Psoas muscle (tissue), 8 donors: ENCODE measurements around the gene CDC37L1. TPM values are rescaled to one million over a fixed set of nuclear protein-coding genes. Genes with fewer than 3 reads are reported as not detected.

Experiments
- ATAC-seq, 4 donors: fragments of 200-7000 bp; cut with Tn5 transposase; one replicate each; pipeline ENCODE4 v1.9.1; 2020; ENCODE audit warnings: moderate library complexity in 3 of 4, mild to moderate bottlenecking in 2 of 4
- DNase-seq, 2 donors: peaks; one replicate each; pipeline ENCODE4 v3.0.0-alpha.2; 2020
- H3K27ac ChIP-seq: fragments of 200-600 bp; one replicate; pipeline ENCODE4 v1.8.0; 2022
- H3K27me3 ChIP-seq, 3 donors: fragments of 200-600 bp in 1 of 3; one replicate each; pipeline versions ENCODE4 v1.6.1 to v1.8.0; 2013 to 2022; ENCODE audit warnings: low read length in 2 of 3, mild to moderate bottlenecking in 2 of 3, moderate library complexity in 1 of 3; ENCODE audit not compliant: insufficient read depth in 3 of 3
- H3K36me3 ChIP-seq, 2 donors: fragments of 200-600 bp in 1 of 2; one replicate each; pipeline versions ENCODE4 v1.6.1 to v1.8.0; 2013 to 2022; ENCODE audit warnings: low read depth in 1 of 2, mild to moderate bottlenecking in 1 of 2, moderate library complexity in 1 of 2; ENCODE audit not compliant: insufficient read depth in 1 of 2
- H3K4me1 ChIP-seq: fragments of 200-600 bp; one replicate; pipeline ENCODE4 v1.8.0; 2022
- H3K4me3 ChIP-seq: fragments of 200-600 bp; one replicate; pipeline ENCODE4 v1.8.0; 2022; ENCODE audit warnings: mild to moderate bottlenecking
- H3K9me3 ChIP-seq: fragments of 200-600 bp; one replicate; pipeline ENCODE4 v1.8.0; 2022
- CTCF ChIP-seq: fragments of 200-600 bp; IDR thresholded peaks from one replicate; pipeline ENCODE4 v1.8.0; 2022; ENCODE audit warnings: antibody characterized with exemption
- WGBS, 3 donors: extraction: QIAGEN DNeasy Blood & Tissue Kit; methylation state at CpG; one replicate each; pipeline versions ENCODE4 v1.1.6 to v1.1.7; 2013; 5-methylcytosine and 5-hydroxymethylcytosine counted together
- intact Hi-C, 2 donors: fragments of 100-400 bp; cut with DNase I; formaldehyde crosslinking; loops; one replicate each; pipeline versions ENCODE4 v1.11.0 to v1.14.2; 2022
- polyA plus RNA-seq, 3 donors: library from polyadenylated mRNA; stranded (reverse); fragments of 200-250 nt; gene quantifications; one replicate each; pipeline ENCODE4 v1.2.3, GENCODE V29; 2013
- total RNA-seq, 4 donors: library from RNA; stranded (reverse); fragmentation: NEBNext Ultra II Directional in 2 of 4; extraction: Animal tissue kit (Norgen Biotek cat#: 25700) in 2 of 4; gene quantifications; one replicate each; pipeline versions ENCODE4 v1.2.1 to v1.2.4, GENCODE V29; 2021 to 2023
- donor health status: healthy with polysubstance abuse.
- donor health status: DM: no; HTN: no; CAD: no; lungs with moderate emphysema.
- donor health status: Bipolar disorder and iron deficiency.
- donor health status: healthy.
- donor health status: DM: yes; HTN: yes; CAD: no.
- donor health status: DM: no; HTN: no; CAD: no.
- donor health status: DM: no; HTN: no; CAD: no.
- donor health status: DM: yes; HTN: yes; CAD: no.

Gene CDC37L1
- total and polyA plus RNA-seq, 7 donors, result 46.7 to 184 (median 87.8) TPM

- intact Hi-C loops, result loop anchor here in 1 of 2 donors (5.0 to 10.0 kb wide), 2 partner anchors 72 to 695 kb away; partner anchors contain the start of genes PLGRKT and SPATA6L
These were observed 60.4 kb downstream of the CDC37L1 start for GRCh38 chr9:4739587-4740387.

GRCh38 chr9:4740388-4740637 lies 60.9 kb downstream of the CDC37L1 start:
- ATAC-seq (peak in 1 of 4 donors; percentile 6), DNase-seq (no peak)
- Histone ChIP-seq H3K27me3 (no peaks in the 10 kb centered on the region), H3K36me3 (peaks cover 0 to 7% of the 10 kb centered on the region in 2 donors), H3K27ac (peak overlapping the region; percentile 85), H3K9me3 (no peaks in the 10 kb centered on the region), H3K4me1 (peaks cover 13% of the 10 kb centered on the region), H3K4me3 (peak overlapping the region; percentile 80)
- TF ChIP-seq CTCF, result no peak
- intact Hi-C loops, result loop anchor here in 1 of 2 donors (5.0 to 10.0 kb wide), 2 partner anchors 73 to 694 kb away; partner anchors contain the start of genes PLGRKT and SPATA6L
- 0% methylated on average over 4 of the region's 4 CpGs for WGBS, 3 donors

More at GRCh38 chr9:4739587-4740387, 60.4 kb downstream of the CDC37L1 start:
- peaks cover 0 to 7% of the 10 kb centered on the region in 2 donors for H3K36me3 ChIP-seq
- peak overlapping the region; percentile 80 for H3K4me3 ChIP-seq
- H3K9me3 ChIP-seq, result no peaks in the 10 kb centered on the region
- DNase-seq, result no peak
- peak overlapping the region; percentile 85 for H3K27ac ChIP-seq
- H3K4me1 ChIP-seq, result peaks cover 13% of the 10 kb centered on the region
- TF ChIP-seq CTCF, result no peak
- ATAC-seq, result peak in 1 of 4 donors; percentile 25
- WGBS, 3 donors, result 24 to 40% (median 30%) methylated on average over 26 of the region's 26 CpGs
- no peaks in the 10 kb centered on the region for H3K27me3 ChIP-seq

GRCh38 chr9:4740638-4741364 lies 61.4 kb downstream of the CDC37L1 start, which contains the start of gene AK3:
TSS of gene AK3 (minus strand) at chr9:4741202. CDS start at chr9:4741087, 115 bp downstream.
- Histone ChIP-seq H3K4me1 (peaks cover 13% of the 10 kb centered on the region), H3K9me3 (no peaks in the 10 kb centered on the region), H3K27me3 (no peaks in the 10 kb centered on the region), H3K27ac (peak within 1 kb of the TSS; percentile 85), H3K4me3 (peak within 1 kb of the TSS; percentile 80), H3K36me3 (peaks cover 0 to 7% of the 10 kb centered on the region in 2 donors)
- DNase-seq (peak; percentile 90 to 95), ATAC-seq (peak; percentile 88 to 93 (median 90))
- intact Hi-C loops, result loop anchor here in 1 of 2 donors (5.0 to 10.0 kb wide), 2 partner anchors 74 to 694 kb away; partner anchors contain the start of genes PLGRKT and SPATA6L
- TF ChIP-seq CTCF, result peak; percentile 27
- 0 to 1% (median 1%) methylated on average over 61 to 84 of the region's 84 CpGs for WGBS, 3 donors

GRCh38 chr9:4741365-4742089 lies 62.2 kb downstream of the CDC37L1 start:
- H3K9me3 ChIP-seq, result no peaks in the 10 kb centered on the region
- peak overlapping the region; percentile 85 for H3K27ac ChIP-seq
- H3K4me1 ChIP-seq, result peaks cover 13% of the 10 kb centered on the region
- no peaks in the 10 kb centered on the region for H3K27me3 ChIP-seq
- intact Hi-C loops, result loop anchor here in 1 of 2 donors (5.0 to 10.0 kb wide), 2 partner anchors 74 to 693 kb away; partner anchors contain the start of genes PLGRKT and SPATA6L
- peak; percentile 37 to 52 (median 43) for ATAC-seq
- DNase-seq, result peak in 1 of 2 donors; percentile 31
- peak overlapping the region; percentile 80 for H3K4me3 ChIP-seq
- peaks cover 0 to 7% of the 10 kb centered on the region in 2 donors for H3K36me3 ChIP-seq
- 2 to 7% (median 3%) methylated on average over 35 to 54 of the region's 54 CpGs for WGBS, 3 donors
- no peak for TF ChIP-seq CTCF
